Stimulated activated CD4-positive, alpha-beta T cell treated with anti-CD3 and anti-CD28 coated beads, Interleukin-4, amount 100 ng/mL, for 4 hours (primary cell): Measurements from ENCODE around the gene PTGES2.
A peak's percentile ranks its signal among the peaks of the same experiment; 100 is the strongest.
"Not testable (repeated sequence)": the region's sequence is repeated elsewhere in the genome, so short reads cannot be mapped to it uniquely, and the experiment has no call there.

Experiments used
- DNase-seq, 2 experiments: peaks; one replicate each; pipeline ENCODE4 v3.0.0-alpha.2; 2020

The PTGES2 gene

GRCh38 chr9:128136816-128137793, 9.6 kb upstream of the PTGES2 start:
- DNase-seq: no peak

GRCh38 chr9:128135561-128135960, 8.0 kb upstream of the PTGES2 start:
- not testable (repeated sequence) for DNase-seq

- not testable (repeated sequence) for DNase-seq
Measured at GRCh38 chr9:128132139-128132538, 4.6 kb upstream of the PTGES2 start.

- DNase-seq: not testable (repeated sequence)
Measured at GRCh38 chr9:128131346-128131745, 3.8 kb upstream of the PTGES2 start.

- DNase-seq: not testable (repeated sequence)
Measured at GRCh38 chr9:128130651-128131050, 3.1 kb upstream of the PTGES2 start.

- peak; percentile 44 to 50 for DNase-seq
Measured at GRCh38 chr9:128129976-128130590, 2.6 kb upstream of the PTGES2 start.

GRCh38 chr9:128128836-128129590, 1.5 kb upstream of the PTGES2 start:
- no peak for DNase-seq

GRCh38 chr9:128127990-128128835, 684 bp upstream of the PTGES2 start:
- DNase-seq: peak; percentile 82 to 84

GRCh38 chr9:128125580-128126354, 1.8 kb downstream of the PTGES2 start:
- DNase-seq: no peak

- DNase-seq: peak; percentile 19 to 30
Measured at GRCh38 chr9:128124873-128125579, 2.5 kb downstream of the PTGES2 start.

GRCh38 chr9:128124451-128124850, 3.1 kb downstream of the PTGES2 start:
- no peak for DNase-seq

- DNase-seq: no peak
Measured at GRCh38 chr9:128123451-128124080, 4.0 kb downstream of the PTGES2 start.

- DNase-seq: no peak
Measured at GRCh38 chr9:128122809-128123175, 4.7 kb downstream of the PTGES2 start.

- no peak for DNase-seq
Measured at GRCh38 chr9:128121924-128122808, 5.4 kb downstream of the PTGES2 start.

- no peak for DNase-seq
Measured at GRCh38 chr9:128121466-128121810, 6.1 kb downstream of the PTGES2 start.

- no peak for DNase-seq
Measured at GRCh38 chr9:128120741-128121465, 6.6 kb downstream of the PTGES2 start.

- no peak for DNase-seq
Measured at GRCh38 chr9:128120061-128120740, 7.3 kb downstream of the PTGES2 start.
